Activated T-cell treated with anti-CD3 and anti-CD28 coated beads for 24 hours (primary cell): ENCODE measurements around the gene CSNK1A1.
"Not testable (repeated sequence)": the region's sequence is repeated elsewhere in the genome, so short reads cannot be mapped to it uniquely, and the experiment has no call there.

Experiments used
- DNase-seq: peaks from one replicate; pipeline ENCODE4 v3.0.0-alpha.2; 2020; ENCODE audit warnings: low read depth

CSNK1A1 gene

GRCh38 chr5:149551227-149552037 lies at the start of gene CSNK1A1:
CSNK1A1 (minus strand) TSS chr5:149551439; CDS start chr5:149550964, 475 bp downstream.
- peak; percentile 100 for DNase-seq

GRCh38 chr5:149600932-149601331 lies 49.7 kb upstream of the CSNK1A1 start:
- DNase-seq: no peak

GRCh38 chr5:149599375-149599774 lies 48.1 kb upstream of the CSNK1A1 start:
- DNase-seq: no peak

- DNase-seq: no peak
Measured at GRCh38 chr5:149598966-149599365, 47.7 kb upstream of the CSNK1A1 start.

- DNase-seq: not testable (repeated sequence)
Measured at GRCh38 chr5:149598234-149598633, 47.0 kb upstream of the CSNK1A1 start.

- DNase-seq: no peak
Measured at GRCh38 chr5:149597618-149598017, 46.4 kb upstream of the CSNK1A1 start.

GRCh38 chr5:149596712-149597111 lies 45.5 kb upstream of the CSNK1A1 start:
- DNase-seq: no peak

GRCh38 chr5:149595105-149595504 lies 43.9 kb upstream of the CSNK1A1 start:
- not testable (repeated sequence) for DNase-seq

GRCh38 chr5:149594206-149594895 lies 43.1 kb upstream of the CSNK1A1 start:
- DNase-seq: no peak

- no peak for DNase-seq
Measured at GRCh38 chr5:149593370-149593769, 42.1 kb upstream of the CSNK1A1 start.

GRCh38 chr5:149588936-149589335 lies 37.7 kb upstream of the CSNK1A1 start:
- no peak for DNase-seq

- DNase-seq: no peak
Measured at GRCh38 chr5:149586708-149587318, 35.6 kb upstream of the CSNK1A1 start.

- no peak for DNase-seq
Measured at GRCh38 chr5:149585910-149586309, 34.7 kb upstream of the CSNK1A1 start.

- no peak for DNase-seq
Measured at GRCh38 chr5:149584121-149584520, 32.9 kb upstream of the CSNK1A1 start.

GRCh38 chr5:149583394-149583793 lies 32.2 kb upstream of the CSNK1A1 start:
- DNase-seq: no peak

- no peak for DNase-seq
Measured at GRCh38 chr5:149581931-149582768, 30.9 kb upstream of the CSNK1A1 start.

GRCh38 chr5:149581192-149581861 lies 30.1 kb upstream of the CSNK1A1 start, which contains the start of gene ARHGEF37:
ARHGEF37 (plus strand) TSS chr5:149581498; CDS start chr5:149597770, 16,272 bp downstream.
- DNase-seq: peak; percentile 35

- DNase-seq: no peak
Measured at GRCh38 chr5:149580808-149581191, 29.6 kb upstream of the CSNK1A1 start.

- DNase-seq: no peak
Measured at GRCh38 chr5:149578896-149579295, 27.7 kb upstream of the CSNK1A1 start.

GRCh38 chr5:149576021-149576420 lies 24.8 kb upstream of the CSNK1A1 start:
- no peak for DNase-seq

GRCh38 chr5:149575131-149575530 lies 23.9 kb upstream of the CSNK1A1 start:
- DNase-seq: no peak
